ENCODE data around the gene TRIM9.

Gene TRIM9

GRCh38 chr14:51093371-51094281, 1.3 kb downstream of the TRIM9 start:
- no peak for DNase-seq (ENCODE audit: low read depth in 2 of 2)

DNA sequence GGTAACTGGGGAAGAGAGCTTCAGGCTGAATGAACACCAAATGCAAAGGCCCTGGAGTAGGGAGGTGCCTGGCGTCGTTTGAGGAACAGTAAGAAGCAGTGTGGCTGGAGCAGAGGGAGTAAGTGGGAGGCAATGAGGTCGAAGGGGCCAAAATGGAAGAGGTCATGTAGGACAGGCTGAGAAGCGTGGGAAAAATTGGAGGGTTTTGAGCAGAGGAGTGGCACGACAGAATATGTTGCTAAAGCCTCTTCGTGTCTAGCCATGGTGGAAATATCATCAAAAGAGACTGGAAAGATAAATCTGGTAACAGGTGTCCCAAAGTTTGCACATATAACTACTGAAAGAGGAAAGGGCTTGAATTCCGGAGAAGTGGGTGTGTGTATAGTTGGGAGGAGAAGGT, 1.9 kb downstream of the TRIM9 start:
- DNase-seq (ENCODE audit: low read depth in 2 of 2): no peak

DNA sequence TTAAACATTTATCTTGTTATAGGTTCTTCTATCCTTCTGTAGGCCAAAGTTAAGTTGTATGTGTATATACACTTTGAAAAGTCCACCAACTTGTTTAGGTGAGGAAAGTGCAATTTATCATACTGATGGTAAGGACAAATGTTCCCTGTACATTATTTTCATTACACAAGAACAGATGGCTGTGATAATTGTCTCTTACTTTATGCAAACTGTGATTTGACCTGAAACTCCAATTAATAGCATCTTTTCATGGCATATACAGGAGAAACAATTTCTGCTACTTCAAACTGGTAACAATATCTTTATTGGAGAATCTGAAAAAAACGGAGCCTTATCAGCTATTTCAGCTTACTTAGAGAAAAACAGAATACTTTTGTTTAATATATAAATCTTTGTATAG, 5.6 kb downstream of the TRIM9 start:
- no peak for DNase-seq (ENCODE audit: low read depth in 2 of 2)

GRCh38 chr14:51087031-51087441, 7.9 kb downstream of the TRIM9 start:
- DNase-seq (ENCODE audit: low read depth in 2 of 2): no peak

- no peak for DNase-seq (ENCODE audit: low read depth in 2 of 2)
Observed at GRCh38 chr14:51086044-51086443, 8.9 kb downstream of the TRIM9 start.

DNA sequence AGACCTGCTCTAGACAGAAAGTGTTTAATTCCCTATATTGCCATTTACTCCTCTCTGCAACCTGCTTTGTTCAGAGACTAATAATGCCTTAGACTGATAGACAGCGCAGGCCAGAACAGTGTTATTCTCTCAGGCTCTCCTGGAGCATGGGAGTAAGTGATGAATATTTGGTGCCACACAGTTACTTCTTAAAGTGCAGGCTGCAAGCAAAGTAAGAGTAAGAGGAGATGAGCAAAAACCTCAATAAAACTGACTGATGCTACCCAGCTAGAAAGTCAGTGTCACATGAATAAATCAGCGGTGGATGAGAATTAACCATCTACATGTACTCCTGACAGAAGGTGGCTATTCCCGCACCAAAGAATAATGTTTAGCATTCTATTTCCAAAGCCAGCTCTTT, 9.9 kb downstream of the TRIM9 start:
- no peak for DNase-seq (ENCODE audit: low read depth in 2 of 2)

DNA sequence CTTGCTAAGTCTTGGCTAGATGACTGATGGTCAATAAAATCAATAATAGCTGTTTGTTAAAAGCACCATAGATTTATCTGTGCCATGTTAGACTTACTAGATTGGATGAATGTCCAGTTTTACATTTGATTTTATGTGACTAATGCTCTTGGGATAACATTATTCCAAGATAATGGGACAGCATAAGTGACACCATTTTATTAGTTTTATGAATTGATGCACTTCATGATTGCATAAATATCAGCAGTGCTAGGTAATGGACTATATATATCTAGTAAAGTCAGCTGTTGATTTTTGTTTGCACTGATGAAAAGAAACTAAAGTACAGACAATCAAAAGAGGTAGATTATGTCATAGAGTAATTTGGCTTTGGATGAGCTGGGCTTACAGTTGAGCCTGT, 10.4 kb downstream of the TRIM9 start:
- no peak for DNase-seq (ENCODE audit: low read depth in 2 of 2)

DNA sequence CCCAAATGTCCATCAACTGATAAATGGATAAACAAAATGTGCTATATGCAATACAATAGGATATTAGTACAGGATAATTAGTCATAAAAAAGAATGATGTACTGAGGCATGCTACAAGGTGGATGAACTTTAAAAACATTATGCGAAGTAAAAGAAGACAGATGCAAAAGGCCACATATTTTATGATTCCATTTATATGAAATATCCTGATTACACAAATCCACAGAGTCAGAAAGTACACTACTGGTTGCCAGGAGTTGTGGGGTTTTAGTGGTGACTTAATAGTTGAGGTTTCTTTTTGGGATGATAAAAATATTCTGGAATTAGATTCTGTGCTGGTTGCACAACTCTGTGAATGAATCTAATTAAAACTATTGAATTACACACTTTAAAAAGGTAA, 12.6 kb downstream of the TRIM9 start:
- no peak for DNase-seq (ENCODE audit: low read depth in 2 of 2)

- no peak for DNase-seq (ENCODE audit: low read depth in 2 of 2)
Observed at GRCh38 chr14:51081712-51082111, 13.2 kb downstream of the TRIM9 start.

DNA sequence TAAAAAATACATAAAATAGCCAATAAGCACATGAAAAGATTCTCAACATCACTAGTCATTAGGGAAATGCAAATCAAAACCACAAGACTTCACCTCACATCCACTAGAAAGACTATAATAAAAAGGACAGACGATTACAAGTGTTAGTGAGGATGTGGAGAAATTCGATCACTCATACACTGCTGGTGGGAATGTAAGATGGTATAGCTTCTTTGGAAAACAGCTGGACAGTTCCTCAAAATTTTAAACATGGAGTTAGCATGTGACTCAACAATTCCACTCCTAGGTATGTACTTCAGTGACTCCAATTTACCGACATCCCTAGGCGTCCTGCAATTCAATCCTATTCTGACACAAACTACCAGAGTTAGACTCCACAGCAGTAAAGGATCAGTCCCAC, 13.7 kb downstream of the TRIM9 start:
- no peak for DNase-seq (ENCODE audit: low read depth in 2 of 2)

GRCh38 chr14:51080645-51081044, 14.3 kb downstream of the TRIM9 start:
- no peak for DNase-seq (ENCODE audit: low read depth in 2 of 2)

DNA sequence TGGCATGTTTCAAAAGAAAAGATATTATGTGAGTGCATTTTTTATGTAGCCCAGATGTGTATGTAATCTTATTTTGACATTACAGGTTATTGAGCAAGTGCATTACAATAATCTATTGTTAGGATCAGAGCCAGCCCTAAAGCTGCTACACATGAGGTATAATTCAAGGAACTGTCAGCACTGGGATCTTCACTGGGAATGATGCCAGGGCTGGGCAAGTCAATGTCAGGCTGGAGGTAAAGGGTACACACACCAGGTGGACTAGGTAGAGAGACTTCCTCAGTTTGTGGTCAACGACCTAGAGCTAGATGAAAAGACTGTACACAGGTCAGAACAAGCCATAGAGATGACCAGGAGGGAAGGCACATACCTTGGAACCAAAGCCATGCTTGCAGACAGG, 15.4 kb downstream of the TRIM9 start:
- DNase-seq (ENCODE audit: low read depth in 2 of 2): no peak

DNA sequence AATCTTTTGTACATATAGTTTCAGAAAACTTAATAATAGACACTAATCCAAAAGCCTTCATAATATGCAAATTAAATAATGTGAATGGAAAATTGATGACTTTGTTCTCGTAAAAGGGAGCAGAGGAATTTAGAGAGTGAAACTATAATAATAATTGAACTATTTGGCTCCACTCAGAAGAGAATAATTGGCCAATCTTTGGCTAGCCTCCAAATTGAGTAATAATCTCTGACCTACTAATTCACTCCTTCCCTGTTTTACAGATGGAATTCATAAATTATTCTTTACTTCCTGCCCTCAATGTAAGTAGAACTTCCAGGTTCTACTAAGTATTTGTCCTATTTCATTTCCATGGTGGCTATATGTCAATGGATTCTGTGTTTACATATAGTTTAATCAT, 15.8 kb downstream of the TRIM9 start:
- no peak for DNase-seq (ENCODE audit: low read depth in 2 of 2)

DNA sequence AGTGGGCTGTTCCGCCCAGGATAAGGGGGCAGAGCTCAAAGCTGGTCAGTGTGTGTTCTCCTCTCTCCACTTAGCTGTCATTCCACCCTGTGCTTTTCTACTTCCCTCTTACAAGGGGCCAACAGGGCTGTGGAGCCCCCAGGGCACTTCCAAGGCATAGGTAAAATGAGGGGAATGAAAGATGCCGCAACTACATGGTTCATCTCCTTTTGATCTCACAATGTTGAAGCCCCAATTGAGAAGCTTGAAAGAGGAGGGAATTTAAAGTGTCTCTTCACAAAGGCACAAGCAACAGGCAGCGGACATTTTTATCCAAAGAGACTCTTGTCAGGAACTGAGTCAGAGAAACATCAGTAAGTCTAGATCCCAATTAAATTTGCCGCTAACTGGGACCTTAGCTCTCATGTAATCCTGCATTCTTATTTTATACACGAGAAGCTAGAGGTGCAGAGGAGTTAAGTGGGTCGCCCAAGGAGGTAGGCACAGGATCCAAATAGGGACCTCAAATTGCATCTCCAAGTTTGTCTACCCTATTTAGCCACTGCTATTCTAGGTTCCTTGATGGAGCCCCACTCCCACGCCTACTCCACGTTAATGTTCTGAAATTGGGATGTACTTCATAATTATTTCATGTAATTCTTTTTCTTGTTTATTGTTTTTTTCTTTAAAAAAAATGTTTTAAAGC, 20.1 kb downstream of the TRIM9 start:
- no peak for DNase-seq (ENCODE audit: low read depth in 2 of 2)

DNA sequence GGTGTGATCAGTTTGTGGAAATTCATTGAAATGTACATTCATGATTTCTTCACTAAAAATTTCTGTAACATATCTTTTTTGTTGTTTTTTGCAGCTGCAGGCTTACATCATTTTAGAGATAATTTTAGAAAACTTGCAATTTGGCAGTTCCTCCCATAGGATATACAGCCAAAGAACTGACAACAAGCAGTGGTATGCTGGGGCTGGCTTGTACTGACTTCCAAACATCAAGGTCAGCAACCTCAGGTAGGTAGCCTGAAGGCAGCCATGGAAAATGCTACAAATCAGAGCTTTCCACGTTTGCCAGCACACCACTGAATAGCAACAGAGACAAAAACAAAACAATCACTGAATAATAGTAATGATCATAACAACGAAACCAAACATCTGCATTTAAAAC, 21.2 kb downstream of the TRIM9 start:
- no peak for DNase-seq (ENCODE audit: low read depth in 2 of 2)

- DNase-seq (ENCODE audit: low read depth in 2 of 2): no peak
Observed at GRCh38 chr14:51072976-51073375, 21.9 kb downstream of the TRIM9 start.

DNA sequence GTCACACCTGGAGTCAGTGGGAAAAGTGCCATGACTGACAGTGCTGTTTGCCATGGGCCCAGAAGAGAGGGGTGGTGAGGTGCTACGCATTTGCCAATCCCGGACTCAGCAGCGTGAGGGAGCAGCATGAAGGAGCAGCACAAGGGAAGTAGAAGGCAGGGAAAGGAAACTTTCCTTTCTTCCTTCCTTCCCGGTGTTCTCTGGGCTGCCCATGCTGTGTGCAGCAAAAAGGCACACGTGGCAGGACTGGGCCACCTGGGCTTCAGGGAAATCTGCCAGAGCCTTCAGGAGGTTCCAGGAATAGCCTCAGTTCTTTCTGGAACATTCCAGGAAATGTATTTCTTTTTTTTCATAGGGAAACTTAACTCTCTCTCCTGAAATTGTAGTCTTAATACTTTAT, 23.0 kb downstream of the TRIM9 start:
- no peak for DNase-seq (ENCODE audit: low read depth in 2 of 2)

GRCh38 chr14:51070726-51071125, 24.2 kb downstream of the TRIM9 start:
- DNase-seq (ENCODE audit: low read depth in 2 of 2): no peak

- DNase-seq (ENCODE audit: low read depth in 2 of 2): no peak
Observed at GRCh38 chr14:51069055-51069454, 25.9 kb downstream of the TRIM9 start.

- DNase-seq (ENCODE audit: low read depth in 2 of 2): no peak
Observed at GRCh38 chr14:51068268-51068667, 26.6 kb downstream of the TRIM9 start.

- DNase-seq (ENCODE audit: low read depth in 2 of 2): no peak
Observed at GRCh38 chr14:51067295-51067694, 27.6 kb downstream of the TRIM9 start.

- DNase-seq (ENCODE audit: low read depth in 2 of 2): no peak
Observed at GRCh38 chr14:51066576-51066975, 28.3 kb downstream of the TRIM9 start.

GRCh38 chr14:51059032-51059431, 35.9 kb downstream of the TRIM9 start:
- no peak for DNase-seq (ENCODE audit: low read depth in 2 of 2)

Data from stimulated activated CD8-positive, alpha-beta memory T cell treated with anti-CD3 and anti-CD28 coated beads, Interleukin-2, amount 100 ng/mL, for 1 hour (primary cell).